ENCODE measurements around the gene PPP2R5C. TPM values are rescaled to one million over a fixed set of nuclear protein-coding genes. Genes with fewer than 3 reads are reported as not detected.

Gene PPP2R5C
- polyA plus RNA-seq, 10 donors = 62.4 to 77.6 (median 72.6) TPM

GRCh38 chr14:101839236-101839635 lies 77.7 kb downstream of the PPP2R5C start:
- no peak for DNase-seq

DNA sequence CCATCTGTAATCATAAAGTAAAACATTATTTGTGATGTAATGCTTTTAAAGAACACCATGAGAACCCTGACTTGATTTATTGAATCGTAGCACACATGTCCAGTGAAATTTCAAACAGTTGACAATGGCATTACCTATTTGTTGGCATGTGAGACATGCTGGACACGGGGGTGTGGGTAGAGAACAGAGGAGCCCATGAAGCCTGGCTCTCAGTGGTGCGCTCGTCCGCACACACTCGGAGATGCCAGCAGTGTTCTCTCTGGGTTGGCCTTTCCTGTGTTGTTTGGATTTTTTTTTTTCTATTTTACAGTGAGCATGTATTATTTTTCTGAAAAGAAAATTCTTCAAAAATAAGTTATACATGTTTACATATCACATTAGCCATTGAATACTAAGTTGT lies 78.2 kb downstream of the PPP2R5C start:
- DNase-seq = no peak

GRCh38 chr14:101840649-101841369 lies 79.3 kb downstream of the PPP2R5C start:
- DNase-seq = no peak

- no peak for DNase-seq
Measured at GRCh38 chr14:101843038-101843437, 81.5 kb downstream of the PPP2R5C start.

DNA sequence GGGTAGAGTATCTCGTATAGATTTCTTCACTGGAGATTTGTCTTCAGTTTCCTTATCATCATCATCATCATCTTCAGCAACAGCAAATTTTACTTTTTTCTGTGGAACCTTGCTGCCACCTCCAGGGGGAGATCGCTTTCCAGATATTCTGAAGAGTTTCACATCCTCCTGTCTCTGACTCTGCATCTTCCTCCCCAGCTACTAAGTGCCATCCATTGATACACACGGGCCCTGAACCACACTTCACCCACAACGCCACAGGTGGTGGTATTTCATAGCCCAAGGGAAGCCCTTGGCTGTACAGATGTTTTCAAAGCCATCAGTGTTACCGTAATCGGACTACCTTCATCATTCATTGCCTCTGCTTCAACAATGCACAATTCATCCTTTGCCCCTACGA lies 82.2 kb downstream of the PPP2R5C start:
- peak in 1 of 3 donors; percentile 34 for DNase-seq

DNA sequence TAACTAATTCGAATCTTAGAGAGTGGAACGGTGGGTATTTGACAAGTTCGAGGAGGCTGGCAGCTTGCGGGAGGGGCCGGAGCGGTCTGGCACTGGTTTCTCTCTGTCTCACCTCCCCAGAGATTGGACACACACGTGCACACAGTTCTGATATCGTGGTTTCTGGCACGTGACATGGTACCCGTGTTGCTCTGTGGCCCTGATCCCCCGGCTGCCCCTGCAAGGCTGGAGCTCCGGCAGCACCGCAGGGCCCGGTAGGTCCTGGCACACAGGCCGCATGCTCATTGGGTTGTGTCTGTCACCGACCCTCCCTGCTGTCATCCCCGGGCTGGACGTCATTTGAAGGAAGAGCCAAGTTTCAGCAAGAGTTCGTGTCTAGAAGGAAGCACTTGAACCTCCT lies 82.7 kb downstream of the PPP2R5C start:
- no peak for DNase-seq

DNA sequence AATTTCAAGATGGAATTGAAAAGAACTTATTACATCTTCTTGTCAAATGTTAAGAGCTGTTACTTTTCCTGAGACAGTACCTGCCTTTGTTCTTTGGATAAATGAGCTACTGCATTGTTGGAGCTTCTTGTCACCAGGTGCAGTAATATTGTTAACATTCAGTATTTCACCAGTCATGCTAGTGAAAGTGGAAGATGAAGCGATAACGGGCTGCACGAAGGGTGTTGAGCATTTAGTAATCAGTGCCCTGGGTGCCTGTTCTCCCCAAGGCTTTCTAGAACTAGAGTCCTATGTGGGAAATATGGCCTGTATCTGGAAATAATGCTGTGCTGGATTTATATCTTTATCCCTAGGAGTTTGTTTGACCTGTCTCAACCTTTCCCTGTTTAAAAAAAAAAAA lies 83.2 kb downstream of the PPP2R5C start:
- DNase-seq = no peak

- no peak for DNase-seq
Measured at GRCh38 chr14:101845496-101845895, 84.0 kb downstream of the PPP2R5C start.

DNA sequence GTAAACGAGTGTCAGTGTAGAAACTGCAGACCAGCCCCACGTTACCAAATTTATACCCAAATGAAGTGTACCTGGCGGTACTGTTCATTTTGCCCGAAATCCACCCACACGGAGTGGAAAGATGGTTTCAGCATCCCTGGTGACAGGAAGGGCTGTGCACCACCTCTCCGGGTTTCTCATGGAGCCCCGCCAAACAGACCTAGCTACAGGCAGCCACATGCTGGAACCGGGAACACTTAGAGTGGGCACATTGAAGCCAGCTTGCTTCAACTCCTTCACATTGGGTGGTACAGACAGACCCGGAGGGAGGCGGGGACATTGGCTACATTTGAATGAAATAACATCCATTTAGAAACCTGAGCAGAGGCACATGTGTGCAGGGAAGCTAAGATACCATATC lies 84.4 kb downstream of the PPP2R5C start:
- no peak for DNase-seq

GRCh38 chr14:101849125-101849524 lies 87.6 kb downstream of the PPP2R5C start:
- DNase-seq = no peak

GRCh38 chr14:101849640-101850039 lies 88.1 kb downstream of the PPP2R5C start:
- DNase-seq = no peak

DNA sequence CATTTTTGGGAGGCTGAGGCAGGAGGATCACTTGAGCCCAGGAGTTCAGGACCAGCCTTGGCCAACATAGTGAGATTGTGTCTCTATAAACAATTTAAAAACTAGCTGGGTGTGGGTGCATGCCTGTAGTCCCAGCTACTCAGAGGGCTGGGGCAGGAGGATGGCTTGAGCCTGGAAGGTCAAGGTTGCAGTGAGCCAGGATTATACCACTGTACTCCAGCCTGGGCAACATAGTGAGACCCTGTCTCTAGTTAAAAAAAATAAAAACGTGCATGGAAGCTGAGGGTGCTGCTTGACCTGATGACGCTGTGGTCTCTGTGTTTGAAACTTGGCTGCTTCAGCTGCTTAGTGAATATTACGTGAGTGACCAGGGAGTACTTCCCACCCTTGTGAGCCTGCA lies 89.7 kb downstream of the PPP2R5C start:
- no peak for DNase-seq

DNA sequence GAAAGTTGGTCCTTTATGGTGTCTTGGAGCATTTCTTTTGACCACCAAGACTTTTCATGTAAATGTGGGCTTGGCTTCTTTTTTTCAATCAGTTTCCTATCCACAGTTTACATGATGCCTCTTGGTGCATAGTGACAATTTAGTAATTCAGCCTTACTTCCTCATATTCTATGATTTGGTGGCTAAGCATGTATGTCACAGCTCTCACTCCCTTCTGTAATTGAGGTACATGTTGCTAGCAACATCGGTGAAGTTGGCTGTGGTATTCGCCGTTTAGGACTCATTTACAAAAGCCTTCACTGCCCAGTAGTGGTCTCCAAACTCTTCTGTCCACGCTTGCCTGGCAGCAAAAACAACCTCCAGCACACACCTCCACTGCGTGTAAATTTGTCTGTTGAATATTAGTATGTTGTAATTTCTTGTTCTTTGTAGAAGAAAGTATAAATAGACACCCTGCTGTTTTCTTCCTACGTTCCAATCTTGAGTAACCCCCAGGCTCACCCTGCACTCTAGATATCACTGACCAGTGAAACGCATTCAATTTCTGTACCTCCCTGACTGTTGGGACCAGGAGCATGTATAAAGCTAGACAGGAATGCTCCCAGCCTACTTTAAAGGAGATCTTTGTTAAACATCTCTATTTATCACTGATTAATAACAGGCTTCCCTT lies 90.4 kb downstream of the PPP2R5C start:
- no peak for DNase-seq

DNA sequence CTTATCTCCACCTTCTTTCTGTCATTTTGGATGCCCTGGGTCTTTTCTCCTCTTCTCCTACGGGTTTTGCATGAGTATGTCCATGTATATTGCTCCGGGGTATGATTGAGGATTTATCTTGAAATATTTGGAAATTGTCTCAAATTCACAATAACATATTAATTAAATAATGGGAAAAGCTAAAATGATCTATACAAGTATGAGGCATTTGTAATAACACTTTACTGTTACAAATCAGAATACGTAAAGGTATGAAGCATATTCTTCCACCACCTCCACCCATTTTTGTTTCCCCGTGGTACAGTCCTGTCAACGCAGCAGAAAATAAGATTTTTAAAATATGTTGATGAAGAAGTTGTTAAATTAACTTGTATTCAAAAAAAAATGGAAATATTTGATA lies 91.3 kb downstream of the PPP2R5C start:
- no peak for DNase-seq

- no peak for DNase-seq
Measured at GRCh38 chr14:101853455-101854018, 92.0 kb downstream of the PPP2R5C start.

- no peak for DNase-seq
Measured at GRCh38 chr14:101854366-101854765, 92.9 kb downstream of the PPP2R5C start.

GRCh38 chr14:101855958-101856357 lies 94.4 kb downstream of the PPP2R5C start:
- DNase-seq = no peak

DNA sequence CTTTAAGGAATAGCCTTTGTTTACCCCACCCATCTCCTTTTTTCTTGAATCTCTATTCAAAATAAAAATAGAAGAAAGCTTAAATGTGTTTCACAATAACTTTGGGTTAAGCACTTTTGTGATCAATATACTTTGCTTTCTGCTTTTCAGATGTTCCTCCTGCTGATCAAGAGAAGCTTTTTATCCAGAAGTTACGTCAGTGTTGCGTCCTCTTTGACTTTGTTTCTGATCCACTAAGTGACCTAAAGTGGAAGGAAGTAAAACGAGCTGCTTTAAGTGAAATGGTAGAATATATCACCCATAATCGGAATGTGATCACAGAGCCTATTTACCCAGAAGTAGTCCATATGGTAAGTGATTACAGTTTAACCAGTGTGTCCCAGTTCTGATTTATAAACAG lies 95.0 kb downstream of the PPP2R5C start:
- DNase-seq = no peak

DNA sequence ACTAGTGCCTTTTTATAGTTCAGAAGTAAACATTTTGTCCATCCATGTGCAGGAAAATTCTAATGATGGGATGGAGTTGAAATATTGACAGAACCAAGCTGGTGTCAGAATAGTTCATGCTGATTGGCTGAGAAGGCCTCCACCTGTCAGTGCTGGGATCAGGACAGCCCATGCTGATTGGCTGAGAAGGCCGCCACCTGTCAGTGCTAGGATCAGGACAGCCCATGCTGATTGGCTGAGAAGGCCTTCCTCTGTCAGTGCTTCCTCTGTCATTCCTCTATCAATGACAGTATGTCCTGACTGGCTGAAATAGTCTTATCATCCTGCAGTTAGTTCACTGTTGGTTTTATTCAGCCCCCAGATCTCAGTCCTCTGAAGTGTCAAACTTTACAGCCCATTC lies 95.7 kb downstream of the PPP2R5C start:
- DNase-seq = no peak

GRCh38 chr14:101858791-101859537 lies 97.5 kb downstream of the PPP2R5C start:
- DNase-seq = no peak

DNA sequence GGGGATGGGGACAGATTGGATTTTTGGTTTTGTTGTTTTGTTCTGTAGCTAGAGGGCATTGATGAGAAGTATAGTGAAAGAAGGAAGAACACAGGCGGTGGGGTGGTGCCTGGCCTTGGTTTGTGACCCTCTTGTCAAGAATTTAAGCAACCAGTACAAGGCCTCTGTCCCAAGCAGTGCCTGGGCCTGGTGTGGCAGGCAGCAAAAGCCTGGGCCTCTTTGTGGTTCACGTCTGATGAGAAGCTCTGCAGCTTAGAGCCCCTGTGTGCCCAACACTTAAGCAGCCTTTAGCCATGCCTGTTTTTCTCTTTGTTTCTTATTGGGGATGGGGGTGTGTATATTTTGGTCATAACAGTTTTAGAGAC lies 98.0 kb downstream of the PPP2R5C start:
- no peak for DNase-seq

- no peak for DNase-seq
Measured at GRCh38 chr14:101859958-101860357, 98.4 kb downstream of the PPP2R5C start.

DNA sequence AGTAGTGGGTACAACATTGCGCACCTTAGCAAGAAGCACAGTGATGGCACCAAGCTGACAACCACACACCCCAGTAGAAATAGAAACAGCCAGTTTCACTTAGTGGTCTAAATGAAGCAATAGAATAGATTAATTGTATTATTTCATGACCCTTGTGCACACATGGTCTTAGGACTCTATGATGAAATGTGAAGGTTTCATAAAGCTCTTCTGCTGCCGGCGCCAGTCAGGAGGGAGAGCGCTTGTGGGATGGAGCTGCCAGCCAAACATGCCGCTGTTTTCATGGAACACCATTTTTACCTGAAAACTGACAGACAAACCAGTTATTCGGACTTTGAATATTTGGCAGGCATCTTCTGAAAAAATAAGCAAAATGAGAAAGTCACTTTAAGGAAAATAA lies 100.0 kb downstream of the PPP2R5C start:
- no peak for DNase-seq
